A549 (cell line): Measurements from ENCODE around the gene TUBB1.

Experiments used
- HDAC2 ChIP-seq: fragments of 200-600 bp; sonication (generic); IDR thresholded peaks from 2 replicates; pipeline ENCODE4 v1.6.1; 2016
- MYC ChIP-seq: IDR thresholded peaks from 2 replicates; pipeline ENCODE4 v1.6.1; 2012; ENCODE audit warnings: mild to moderate bottlenecking, inconsistent platforms, low read length, improper control_type of control experiment, borderline replicate concordance
- USF2 ChIP-seq: fragments of 450-650 bp; IDR thresholded peaks from 2 replicates; pipeline ENCODE4 v1.6.1; 2014; ENCODE audit warnings: antibody characterized with exemption
- ZNF302 ChIP-seq: fragments of 250-450 bp; sonication (Bioruptor Pico); IDR thresholded peaks from 2 replicates; pipeline ENCODE4 v1.9.0; 2021; ENCODE audit warnings: inconsistent platforms, mild to moderate bottlenecking, moderate library complexity
- TF ChIP-seq, protein P1 (sequence below): fragments of >200 bp; sonication (Bioruptor Twin); formaldehyde crosslinking; IDR thresholded peaks from 3 replicates; pipeline ENCODE4 v1.5.1; 2016

GRCh38 chr20:58986968-58987517 lies 32.2 kb upstream of the TUBB1 start:
- TF ChIP-seq, protein P1, sequence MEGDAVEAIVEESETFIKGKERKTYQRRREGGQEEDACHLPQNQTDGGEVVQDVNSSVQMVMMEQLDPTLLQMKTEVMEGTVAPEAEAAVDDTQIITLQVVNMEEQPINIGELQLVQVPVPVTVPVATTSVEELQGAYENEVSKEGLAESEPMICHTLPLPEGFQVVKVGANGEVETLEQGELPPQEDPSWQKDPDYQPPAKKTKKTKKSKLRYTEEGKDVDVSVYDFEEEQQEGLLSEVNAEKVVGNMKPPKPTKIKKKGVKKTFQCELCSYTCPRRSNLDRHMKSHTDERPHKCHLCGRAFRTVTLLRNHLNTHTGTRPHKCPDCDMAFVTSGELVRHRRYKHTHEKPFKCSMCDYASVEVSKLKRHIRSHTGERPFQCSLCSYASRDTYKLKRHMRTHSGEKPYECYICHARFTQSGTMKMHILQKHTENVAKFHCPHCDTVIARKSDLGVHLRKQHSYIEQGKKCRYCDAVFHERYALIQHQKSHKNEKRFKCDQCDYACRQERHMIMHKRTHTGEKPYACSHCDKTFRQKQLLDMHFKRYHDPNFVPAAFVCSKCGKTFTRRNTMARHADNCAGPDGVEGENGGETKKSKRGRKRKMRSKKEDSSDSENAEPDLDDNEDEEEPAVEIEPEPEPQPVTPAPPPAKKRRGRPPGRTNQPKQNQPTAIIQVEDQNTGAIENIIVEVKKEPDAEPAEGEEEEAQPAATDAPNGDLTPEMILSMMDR, result no peak
- TF ChIP-seq HDAC2, result no peak
- no peak for TF ChIP-seq MYC
- no peak for TF ChIP-seq USF2
- no peak for TF ChIP-seq ZNF302 (CRISPR knock-in tag)
